CD4-positive, alpha-beta T cell (primary cell): ENCODE measurements around the gene KCNT2. TPM values are rescaled to one million over a fixed set of nuclear protein-coding genes. Genes with fewer than 3 reads are reported as not detected.

Experiments used
- ATAC-seq: fragments of 200-7000 bp; cut with Tn5 transposase; one replicate; pipeline ENCODE4 v1.10.0; 2022; ENCODE audit warnings: mild to moderate bottlenecking; ENCODE audit not compliant: poor library complexity
- CTCF ChIA-PET: fragments of 350-600 bp; sonication (Branson Sonifier 250); formaldehyde crosslinking; loops from one replicate; lab custom pipeline; 2021; ENCODE audit warnings: antibody characterized with exemption, inconsistent platforms; lab: Charles Lee
- POLR2A ChIA-PET: fragments of 350-600 bp; sonication (Branson Sonifier 250); formaldehyde crosslinking; loops from one replicate; lab custom pipeline; 2021; ENCODE audit warnings: antibody characterized with exemption, inconsistent platforms; lab: Charles Lee
- DNase-seq, 14 experiments: peaks; one replicate each; pipeline ENCODE4 v3.0.0-alpha.2; 2013 to 2020; ENCODE audit warnings: mixed read lengths in 2 of 14
- H3K27ac ChIP-seq, 2 donors: one replicate each; pipeline versions ENCODE4 v1.5.1 to v1.7.0; 2013; ENCODE audit warnings: low read length in 2 of 2, low read depth in 1 of 2, mild to moderate bottlenecking in 1 of 2
- H3K27me3 ChIP-seq, 2 experiments: 1 replicate in 1 of 2; 2 replicates in 1 of 2; pipeline versions ENCODE4 v1.6.1 to v1.7.0; 2013; ENCODE audit warnings: low read length in 2 of 2, control low read depth in 1 of 2, mild to moderate bottlenecking in 1 of 2, moderate library complexity in 1 of 2; ENCODE audit not compliant: insufficient read depth in 2 of 2, control insufficient read depth in 1 of 2
- H3K36me3 ChIP-seq: one replicate; pipeline ENCODE4 v1.6.1; 2013; ENCODE audit warnings: low read length, control low read depth; ENCODE audit not compliant: insufficient read depth
- H3K4me1 ChIP-seq: one replicate; pipeline ENCODE4 v1.6.1; 2013; ENCODE audit warnings: low read length, control low read depth; ENCODE audit not compliant: insufficient read depth
- H3K4me3 ChIP-seq: one replicate; pipeline ENCODE4 v1.5.1; 2013; ENCODE audit warnings: mild to moderate bottlenecking, low read length, moderate library complexity
- H3K9me3 ChIP-seq, 2 experiments: 1 replicate in 1 of 2; 2 replicates in 1 of 2; pipeline versions ENCODE4 v1.6.1 to v1.7.0; 2013; ENCODE audit warnings: low read length in 2 of 2, mild to moderate bottlenecking in 2 of 2, control low read depth in 1 of 2, moderate library complexity in 1 of 2; ENCODE audit not compliant: control insufficient read depth in 1 of 2, insufficient read depth in 1 of 2
- H3K27ac Mint-ChIP-seq: one replicate; pipeline ENCODE4 v1.8.0; 2020; ENCODE audit warnings: mixed read lengths
- H3K27me3 Mint-ChIP-seq: one replicate; pipeline ENCODE4 v1.8.0; 2021; ENCODE audit warnings: mixed read lengths
- H3K36me3 Mint-ChIP-seq: one replicate; pipeline ENCODE4 v1.8.0; 2021; ENCODE audit warnings: low read depth, mixed read lengths
- H3K4me1 Mint-ChIP-seq: one replicate; pipeline ENCODE4 v1.8.0; 2021; ENCODE audit warnings: low read depth, mixed read lengths
- H3K4me3 Mint-ChIP-seq: one replicate; pipeline ENCODE4 v1.8.0; 2020; ENCODE audit warnings: mild to moderate bottlenecking, mixed read lengths
- H3K9me3 Mint-ChIP-seq: one replicate; pipeline ENCODE4 v1.8.0; 2020; ENCODE audit warnings: mixed read lengths
- CTCF ChIP-seq: fragments of 200-600 bp; IDR thresholded peaks from one replicate; pipeline ENCODE4 v1.8.0; 2022; ENCODE audit warnings: antibody characterized with exemption, mild to moderate bottlenecking
- intact Hi-C, 2 experiments: fragments of 100-400 bp; cut with DNase I in 1 of 2; cut with micrococcal nuclease in 1 of 2; formaldehyde crosslinking; loops; one replicate each; pipeline versions ENCODE4 v1.15.1 to v1.9.0; 2023 to 2025; cut with DNase I, micrococcal nuclease
- total RNA-seq, 174 experiments: library from RNA in 2 of 174; stranded (reverse) in 2 of 174; gene quantifications; one replicate each; pipeline ENCODE4 v1.2.3 and lab custom pipeline; 2021 to 2026

Gene KCNT2
- total RNA-seq, 2 experiments from 2014 or later: not detected

GRCh38 chr1:196609370-196609737 is 1.1 kb upstream of the KCNT2 start:
- POLR2A ChIA-PET: no interaction called here
- H3K27ac ChIP-seq: no peak overlapping the region
- CTCF ChIA-PET: no interaction called here
- H3K27me3 ChIP-seq: peaks cover 8 to 18% of the 10 kb centered on the region in 2 experiments
- DNase-seq: no peak
- Mint-ChIP-seq H3K27me3 (peaks cover 53% of the 10 kb centered on the region), H3K9me3 (no peaks in the 10 kb centered on the region), H3K4me1 (peaks cover 7% of the 10 kb centered on the region), H3K36me3 (no peaks in the 10 kb centered on the region), H3K4me3 (no peak overlapping the region), H3K27ac (no peak overlapping the region)
- no peak overlapping the region for H3K4me3 ChIP-seq
- peaks cover 0 to 9% of the 10 kb centered on the region in 2 experiments for H3K9me3 ChIP-seq
- peaks cover 11% of the 10 kb centered on the region for H3K4me1 ChIP-seq
- TF ChIP-seq CTCF: no peak
- no peak for ATAC-seq
- H3K36me3 ChIP-seq: no peaks in the 10 kb centered on the region
- intact Hi-C loops: no loop called here

- ChIA-PET POLR2A (no interaction called here), CTCF (no interaction called here)
- Mint-ChIP-seq H3K27ac (no peak overlapping the region), H3K36me3 (no peaks in the 10 kb centered on the region), H3K9me3 (no peaks in the 10 kb centered on the region), H3K27me3 (peaks cover 53% of the 10 kb centered on the region), H3K4me1 (peaks cover 7% of the 10 kb centered on the region), H3K4me3 (peak overlapping the region; percentile 80)
- Histone ChIP-seq H3K9me3 (peaks cover 0 to 9% of the 10 kb centered on the region in 2 experiments), H3K4me1 (peaks cover 11% of the 10 kb centered on the region), H3K36me3 (no peaks in the 10 kb centered on the region), H3K27ac (no peak overlapping the region), H3K4me3 (peak overlapping the region; percentile 48), H3K27me3 (peaks cover 8 to 18% of the 10 kb centered on the region in 2 experiments)
- intact Hi-C loops: no loop called here
- no peak for ATAC-seq
- TF ChIP-seq CTCF: no peak
- no peak for DNase-seq
These were observed 259 bp downstream of the KCNT2 start for GRCh38 chr1:196607981-196608380.

GRCh38 chr1:196603651-196604050 is 4.6 kb downstream of the KCNT2 start:
- H3K9me3 Mint-ChIP-seq: no peaks in the 10 kb centered on the region
- ATAC-seq: no peak
- no peak for DNase-seq
- intact Hi-C loops: no loop called here
- peaks cover 33% of the 10 kb centered on the region for H3K27me3 Mint-ChIP-seq
- H3K27ac Mint-ChIP-seq: no peak overlapping the region
- TF ChIP-seq CTCF: no peak
- H3K36me3 ChIP-seq: no peaks in the 10 kb centered on the region
- peaks cover 7% of the 10 kb centered on the region for H3K4me1 Mint-ChIP-seq
- CTCF ChIA-PET: no interaction called here
- no peaks in the 10 kb centered on the region for H3K36me3 Mint-ChIP-seq
- POLR2A ChIA-PET: no interaction called here
- peaks cover 8 to 10% of the 10 kb centered on the region in 2 experiments for H3K27me3 ChIP-seq
- no peak overlapping the region for H3K27ac ChIP-seq
- no peak overlapping the region for H3K4me3 Mint-ChIP-seq
- H3K4me3 ChIP-seq: no peak overlapping the region
- peaks cover 0 to 7% of the 10 kb centered on the region in 2 experiments for H3K9me3 ChIP-seq
- peaks cover 8% of the 10 kb centered on the region for H3K4me1 ChIP-seq
